Measurements from ENCODE around the gene POU2F1.
"Not testable (repeated sequence)": the region's sequence is repeated elsewhere in the genome, so short reads cannot be mapped to it uniquely, and the experiment has no call there.

The POU2F1 gene

DNA sequence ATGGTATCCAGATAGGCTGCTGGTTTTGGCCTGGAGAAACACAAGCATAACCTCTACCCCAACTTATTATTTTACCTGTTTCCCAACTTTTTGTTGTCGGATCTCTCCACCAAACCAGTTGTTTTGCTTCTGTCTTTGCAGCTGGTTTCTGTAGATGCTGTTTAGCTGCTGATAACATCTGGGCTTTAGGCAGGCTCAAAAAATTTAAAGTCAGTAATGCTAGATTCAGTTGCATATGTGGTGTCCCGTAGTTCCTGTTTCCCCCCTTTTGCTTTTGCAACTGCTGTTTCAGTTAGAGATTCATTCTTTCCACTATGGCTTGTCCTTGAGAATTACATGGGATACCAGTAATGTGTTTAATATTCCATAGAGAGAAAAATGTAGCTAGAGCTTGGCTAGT lies 98.5 kb downstream of the POU2F1 start:
- DNase-seq = not testable (repeated sequence)

DNA sequence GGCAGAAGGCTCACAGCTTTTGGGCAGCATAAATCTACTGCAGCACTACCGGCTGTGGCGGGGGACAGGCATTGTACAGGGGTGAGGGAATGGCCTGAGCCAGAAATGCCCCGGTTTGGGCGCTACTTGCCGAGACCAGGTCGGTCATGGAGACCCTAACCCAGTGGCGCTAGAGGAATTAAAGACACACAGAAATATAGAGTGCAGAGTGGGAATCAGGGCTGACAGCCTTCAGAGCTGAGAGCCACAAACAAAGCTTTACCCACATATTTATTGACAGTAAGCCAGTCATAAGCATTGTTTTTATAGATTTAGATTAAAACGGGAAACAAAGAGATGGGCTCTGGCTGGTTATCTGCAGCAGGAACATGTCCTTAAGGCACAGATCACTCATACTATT lies 101.8 kb downstream of the POU2F1 start:
- DNase-seq = no peak

DNA sequence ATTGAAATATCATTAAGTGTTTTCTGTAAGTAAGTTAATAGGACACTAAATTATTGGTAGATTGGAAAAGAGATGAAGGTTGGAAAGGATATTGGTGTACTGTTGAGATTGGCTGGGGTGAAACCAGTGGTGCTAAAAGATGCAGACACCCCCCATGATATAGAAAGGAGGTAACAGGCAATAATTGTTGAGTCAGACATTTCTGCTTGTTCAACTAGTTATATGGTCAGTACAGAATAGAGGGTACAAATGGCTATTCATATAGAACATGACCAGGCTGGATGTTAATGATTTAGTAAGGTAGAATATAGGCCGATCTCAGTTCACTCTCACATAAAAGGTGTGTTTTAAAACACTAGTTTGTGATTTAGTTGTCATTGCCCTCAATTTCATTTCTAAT lies 104.5 kb downstream of the POU2F1 start:
- DNase-seq = no peak

DNA sequence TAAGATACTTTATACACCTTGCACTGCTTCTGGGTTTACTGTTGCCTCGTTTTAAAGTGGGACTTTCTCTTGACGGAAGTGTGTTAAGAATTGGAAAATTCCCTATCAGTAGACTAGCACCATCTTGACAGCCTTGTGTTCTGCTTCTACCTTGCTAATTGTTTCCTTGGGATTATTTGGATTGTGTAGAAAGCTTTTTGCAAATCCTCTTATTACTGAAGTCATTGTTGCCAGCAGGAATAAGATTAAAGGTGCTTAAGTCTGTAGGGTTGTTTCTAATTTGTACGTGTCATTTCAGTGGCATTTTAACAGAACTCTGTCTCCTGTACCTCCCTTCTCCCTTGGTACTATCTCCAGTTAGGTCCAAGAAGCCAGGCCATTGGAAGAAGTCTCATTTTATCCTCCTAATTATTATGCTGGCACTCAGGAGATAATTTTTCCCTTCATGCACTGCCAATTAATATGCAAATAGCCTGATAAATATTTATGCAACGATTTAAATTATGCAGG lies 107.7 kb downstream of the POU2F1 start:
- DNase-seq = peak; percentile 20

DNA sequence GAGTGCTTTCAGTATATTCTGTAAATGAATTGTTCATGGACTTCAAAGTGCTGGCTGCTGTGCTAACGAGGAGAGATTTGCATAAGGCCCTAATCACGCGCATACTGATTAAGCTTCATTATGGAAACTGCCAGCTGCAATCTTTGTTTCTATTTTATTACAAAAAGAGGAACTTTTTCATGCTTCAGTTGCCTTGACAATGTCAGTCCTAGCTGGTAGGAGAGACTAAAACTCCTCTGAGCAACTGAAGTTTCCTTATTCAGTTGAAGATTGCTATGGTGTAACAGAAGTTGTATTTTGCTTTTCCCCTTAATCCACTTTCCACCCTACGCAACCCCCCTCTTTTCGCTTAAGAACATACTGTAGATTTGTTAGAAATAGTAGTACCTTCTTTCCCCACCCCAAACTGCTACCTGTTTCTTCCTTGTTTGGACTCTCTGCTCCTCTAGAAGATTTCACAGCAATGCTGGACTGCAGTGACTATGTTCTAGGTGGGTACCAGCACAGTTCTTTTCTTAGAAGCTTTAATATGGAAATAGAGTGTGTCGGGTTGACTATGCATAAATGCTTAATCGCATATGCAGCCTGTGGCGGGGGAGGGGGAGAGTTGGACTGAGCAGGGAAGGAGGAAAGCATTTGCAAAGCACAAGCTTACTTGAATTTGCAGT lies 108.3 kb downstream of the POU2F1 start:
- DNase-seq = peak; percentile 69

DNA sequence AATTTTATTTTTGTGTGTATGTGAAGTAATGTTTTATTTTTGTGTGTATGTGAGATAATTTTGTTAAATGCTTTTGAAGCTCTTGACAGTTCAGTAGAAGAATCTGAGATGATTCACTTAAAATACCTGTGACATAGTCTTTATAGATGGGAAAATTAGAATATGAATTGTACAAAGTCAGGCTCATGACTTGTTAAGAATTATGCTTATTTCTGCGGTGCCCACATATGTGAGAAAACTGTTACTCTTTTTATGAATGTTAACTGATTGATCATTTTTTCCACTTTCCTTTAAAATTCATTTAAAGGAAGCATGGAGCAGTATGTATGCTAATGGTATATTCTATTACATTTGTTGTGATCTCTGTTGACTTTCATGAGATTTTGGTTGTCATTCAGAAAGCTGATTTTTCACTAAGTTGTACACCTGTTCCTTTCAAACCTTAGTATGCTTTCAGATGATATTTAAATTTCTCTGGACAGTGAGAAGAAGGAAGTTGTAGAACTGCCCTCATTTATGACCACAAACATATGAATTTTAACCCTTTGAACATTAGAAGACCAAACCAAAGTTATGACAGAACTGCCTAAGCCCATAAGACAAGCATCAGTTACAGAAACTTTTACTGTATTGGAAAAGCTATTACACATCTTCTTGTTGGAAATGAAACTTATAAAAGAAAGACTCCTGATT lies 110.1 kb downstream of the POU2F1 start:
- no peak for DNase-seq

DNA sequence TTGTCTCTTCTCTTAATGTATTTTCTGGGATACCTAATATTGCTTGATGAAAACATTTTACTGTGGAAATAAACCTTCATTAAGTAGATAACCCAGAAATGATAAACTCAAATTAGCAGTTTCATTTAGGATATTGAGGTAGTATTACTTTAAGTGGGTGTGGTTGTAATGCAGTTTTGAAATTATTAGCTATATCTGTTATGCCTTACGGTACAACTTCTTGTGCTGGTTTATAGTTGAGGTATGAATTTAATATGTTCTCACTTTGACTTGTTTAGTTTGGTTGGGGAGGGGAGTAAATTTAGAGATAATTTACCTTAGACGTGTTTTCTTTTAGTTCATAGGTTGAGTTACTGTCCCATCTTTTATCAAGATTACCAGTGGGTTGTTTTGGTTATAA lies 111.0 kb downstream of the POU2F1 start:
- DNase-seq = no peak

DNA sequence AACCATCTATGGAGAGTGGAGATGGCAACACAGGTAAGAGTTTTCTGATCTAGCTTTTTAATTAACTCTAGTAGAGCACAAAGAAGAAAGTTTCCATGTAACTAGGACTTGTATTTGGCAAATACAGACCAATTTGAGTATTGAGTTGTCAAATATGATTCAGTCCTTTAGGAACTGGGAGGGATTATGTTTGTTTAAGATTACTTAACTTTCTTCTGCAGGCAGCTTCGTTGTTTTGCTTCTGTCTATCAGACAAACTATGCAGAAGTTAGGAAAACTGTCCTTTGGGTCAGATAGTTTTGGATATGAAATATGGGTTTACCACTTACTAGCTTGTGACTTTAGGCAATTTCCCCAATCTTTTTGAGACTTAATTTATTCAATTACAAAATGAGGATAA lies 111.8 kb downstream of the POU2F1 start:
- no peak for DNase-seq

DNA sequence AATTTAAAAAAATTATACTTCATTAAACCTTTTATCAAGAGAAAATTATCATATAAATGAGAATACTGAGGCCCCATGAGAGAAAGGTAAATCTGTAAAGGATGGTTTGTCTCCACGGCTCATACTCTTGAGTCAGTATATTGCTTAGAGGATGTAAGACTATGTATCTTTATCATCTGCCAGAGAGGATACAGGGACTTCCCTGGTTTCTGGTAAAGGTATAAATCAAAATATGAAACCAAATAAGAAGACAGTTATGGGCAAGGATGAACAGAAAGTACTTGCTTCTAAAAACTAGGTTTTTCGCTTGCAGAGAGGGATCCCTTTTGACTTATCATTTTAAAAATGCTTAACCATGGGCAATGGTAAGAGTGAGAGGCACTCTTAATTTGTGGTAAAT lies 112.4 kb downstream of the POU2F1 start:
- no peak for DNase-seq

DNA sequence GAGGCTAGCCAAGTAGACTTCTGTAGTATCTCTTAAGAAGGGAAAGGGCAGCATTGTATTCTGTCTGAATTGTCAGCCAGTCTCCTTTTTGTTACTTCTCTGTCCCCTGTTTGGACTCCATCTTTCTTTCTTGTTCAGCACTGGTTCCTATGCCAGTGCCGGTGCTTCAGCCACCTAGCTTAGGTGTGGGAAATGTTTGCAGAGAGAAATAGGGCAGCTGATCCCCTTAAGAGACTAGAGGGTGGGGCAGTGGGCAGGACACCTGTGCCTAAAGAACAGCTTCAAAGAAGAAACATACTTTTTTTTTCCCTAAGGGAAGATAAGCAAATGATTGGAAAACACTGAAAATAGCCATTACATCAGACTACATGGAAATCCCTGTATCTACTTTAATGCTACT lies 113.0 kb downstream of the POU2F1 start:
- no peak for DNase-seq

DNA sequence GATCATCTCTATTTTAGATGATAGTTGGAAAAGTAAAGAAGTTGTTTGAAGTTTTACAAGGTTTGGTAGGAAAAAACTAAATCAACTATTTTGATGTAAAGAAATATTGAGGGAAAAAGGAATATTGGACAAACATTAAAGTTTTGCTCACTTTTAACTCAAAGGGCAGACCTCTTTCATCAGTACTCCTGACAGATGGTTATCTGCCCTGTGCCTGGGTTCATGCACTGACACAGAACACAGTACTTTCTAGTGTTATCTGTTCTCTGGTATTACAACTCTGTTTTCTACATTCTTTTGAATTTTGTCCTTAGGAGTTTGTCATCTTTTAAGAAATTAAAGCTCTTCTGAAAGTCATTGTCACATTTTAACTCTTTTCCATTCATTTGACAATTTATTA lies 118.7 kb downstream of the POU2F1 start:
- DNase-seq = no peak

DNA sequence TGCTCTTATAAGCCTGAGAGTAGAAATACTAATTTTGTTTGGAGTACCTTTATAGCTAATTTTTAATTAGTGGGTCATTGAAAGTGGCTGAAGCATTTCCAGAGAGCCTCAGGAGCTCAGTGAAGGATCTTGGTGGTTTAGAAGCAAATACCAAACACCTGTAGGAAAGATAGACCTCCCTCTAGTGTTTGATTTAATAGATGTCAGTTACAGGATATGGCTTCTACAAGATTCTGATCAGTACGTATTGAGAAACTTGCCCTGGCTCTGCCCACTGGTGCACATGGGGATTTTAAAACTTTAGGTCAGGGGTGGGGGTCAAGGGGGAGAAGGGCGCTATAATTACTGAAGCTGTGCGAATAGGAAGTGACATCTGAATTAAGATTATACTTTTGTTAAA lies 122.2 kb downstream of the POU2F1 start:
- DNase-seq = no peak

DNA sequence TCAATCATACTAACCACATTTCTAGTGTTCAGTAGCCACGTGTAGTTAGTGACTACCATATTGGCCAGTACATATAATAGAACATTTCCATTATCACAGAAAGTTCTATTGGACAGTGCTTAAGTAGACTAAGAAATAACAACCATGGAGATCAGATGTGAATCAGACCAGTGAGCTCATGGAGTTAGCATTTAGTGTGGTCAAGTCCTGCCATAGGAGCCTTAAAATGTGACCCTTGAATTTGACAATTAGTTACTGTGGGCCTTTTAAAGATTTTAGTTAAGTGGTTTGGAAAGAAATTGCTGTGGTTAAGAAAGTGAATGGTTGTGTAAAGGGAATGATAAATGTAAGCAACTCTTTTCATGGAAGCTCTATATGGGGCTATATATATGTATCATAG lies 123.4 kb downstream of the POU2F1 start:
- DNase-seq = no peak

DNA sequence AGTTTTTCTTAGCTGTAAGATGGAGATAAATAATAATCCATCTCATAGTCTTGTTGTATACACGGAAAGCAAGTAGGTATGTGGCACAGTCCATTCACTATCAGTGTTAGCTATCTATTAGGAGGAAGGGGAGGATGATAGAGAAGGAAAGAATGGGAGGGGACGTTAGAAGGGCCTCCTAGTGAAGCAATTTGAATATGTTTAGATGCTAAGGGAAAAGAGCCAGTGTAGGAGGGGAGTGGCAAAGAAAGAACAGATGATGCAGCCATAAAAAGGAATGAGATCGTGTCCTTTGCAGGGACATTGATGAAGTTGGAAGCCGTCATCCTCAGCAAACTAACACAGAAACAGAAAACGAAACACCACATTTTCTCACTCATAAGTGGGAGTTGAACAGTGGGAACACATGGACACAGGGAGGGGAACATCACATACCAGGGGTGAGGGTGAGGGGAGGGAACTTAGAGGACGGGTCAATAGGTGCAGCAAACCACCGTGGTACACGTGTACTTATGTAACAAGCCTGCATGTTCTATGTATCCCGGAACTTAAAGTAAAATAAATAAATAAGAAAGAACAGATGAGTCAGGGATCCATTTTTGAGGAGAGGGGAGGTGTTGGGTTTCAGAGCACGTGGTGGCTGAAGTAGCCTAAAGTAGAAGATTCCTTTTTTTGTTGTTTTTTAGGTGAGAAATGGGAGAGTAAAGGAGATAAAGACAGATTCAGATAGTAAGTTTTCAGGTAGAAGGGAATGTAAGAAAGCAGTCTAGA lies 124.1 kb downstream of the POU2F1 start:
- no peak for DNase-seq

DNA sequence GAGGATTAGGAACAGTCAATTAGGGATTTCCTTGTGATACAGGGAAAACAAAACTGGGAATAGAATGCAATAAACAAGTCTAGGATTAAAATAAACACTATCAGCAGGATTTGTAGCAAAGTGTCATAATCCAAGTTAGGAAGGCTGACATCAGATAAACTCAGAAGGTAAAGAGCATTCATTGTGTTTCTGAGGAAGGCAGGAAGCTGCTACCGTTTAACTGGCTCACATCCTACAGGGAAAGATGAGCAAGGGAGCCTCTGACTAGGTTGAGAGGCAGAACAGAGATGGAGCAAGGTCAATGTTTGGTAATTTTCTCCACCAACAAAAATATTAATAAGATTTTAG lies 124.7 kb downstream of the POU2F1 start:
- no peak for DNase-seq

DNA sequence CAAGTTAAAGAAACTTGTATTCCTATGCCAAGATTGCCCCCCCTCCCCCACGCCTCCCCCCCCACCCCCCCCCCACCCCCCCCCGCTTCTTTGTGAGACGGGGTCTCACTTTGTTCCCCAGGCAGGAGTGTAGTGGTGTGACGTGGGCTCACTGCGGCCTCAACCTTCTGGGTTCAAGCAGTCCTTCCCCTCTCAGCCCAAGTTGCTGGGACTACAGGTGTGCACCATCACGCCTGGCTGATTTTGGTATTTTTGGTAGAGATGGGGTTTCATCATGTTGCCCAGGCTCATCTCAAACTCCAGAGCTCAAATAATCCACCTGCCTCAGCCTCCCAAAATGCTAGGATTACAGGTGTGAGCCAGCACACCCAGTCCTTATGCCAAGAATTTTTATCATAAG lies 136.6 kb downstream of the POU2F1 start:
- no peak for DNase-seq

DNA sequence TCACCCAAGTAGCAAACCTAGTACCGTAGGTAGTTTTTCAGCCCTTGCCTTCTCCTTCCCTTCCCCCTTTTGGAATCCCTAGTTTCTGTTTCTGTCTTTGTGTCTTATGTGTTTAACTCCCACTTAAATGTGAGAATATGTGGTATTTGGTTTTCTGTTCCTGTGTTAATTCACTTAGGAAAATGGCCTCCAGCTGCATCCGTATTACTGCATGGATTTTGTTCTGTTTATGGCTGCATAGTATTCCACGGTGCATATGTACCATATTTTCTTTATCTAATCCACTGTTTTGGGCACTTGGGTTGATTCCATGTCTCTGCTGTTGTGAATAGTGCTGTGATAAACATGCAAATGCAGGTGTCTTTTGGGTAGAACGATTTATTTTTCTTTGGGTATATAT lies 138.6 kb downstream of the POU2F1 start:
- DNase-seq = no peak

DNA sequence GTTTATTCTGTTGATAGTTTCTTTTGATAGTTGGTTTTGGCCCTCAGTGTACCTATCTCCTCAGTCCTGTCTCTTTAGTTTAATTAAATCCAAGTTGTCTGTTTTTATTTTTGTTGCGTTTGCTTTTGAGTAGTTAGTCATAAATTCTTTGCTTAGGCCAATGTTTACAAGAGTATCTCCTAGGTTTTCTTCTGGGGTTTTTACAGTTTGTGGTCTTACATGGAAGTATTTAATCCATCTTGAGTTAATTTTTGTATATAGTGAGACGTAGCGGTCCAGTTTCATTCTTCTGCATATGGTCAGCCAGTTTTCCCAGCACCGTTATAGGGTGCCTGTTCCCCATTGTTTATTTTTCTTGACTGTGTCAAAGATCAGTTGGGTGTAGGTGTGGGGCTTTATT lies 139.4 kb downstream of the POU2F1 start:
- DNase-seq = no peak

DNA sequence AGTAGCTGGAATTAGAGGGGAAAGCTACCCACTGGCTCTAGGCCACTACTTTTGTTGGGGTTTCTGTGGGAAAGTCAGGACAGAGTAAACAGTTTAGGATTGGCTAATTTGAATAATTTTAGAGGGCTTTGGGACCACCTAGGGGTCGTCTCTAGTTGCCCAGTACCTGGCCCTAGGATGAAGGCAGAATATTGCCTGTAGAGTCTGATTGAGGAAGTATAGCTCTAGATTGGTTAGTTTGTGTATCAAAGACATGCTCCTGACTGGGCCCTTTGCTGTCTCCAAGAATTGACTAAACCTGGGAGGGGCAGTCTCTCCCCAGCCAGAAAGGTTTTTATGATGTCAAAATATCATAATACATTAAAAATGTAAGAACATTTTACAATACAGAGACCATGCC lies 142.0 kb downstream of the POU2F1 start:
- no peak for DNase-seq

DNA sequence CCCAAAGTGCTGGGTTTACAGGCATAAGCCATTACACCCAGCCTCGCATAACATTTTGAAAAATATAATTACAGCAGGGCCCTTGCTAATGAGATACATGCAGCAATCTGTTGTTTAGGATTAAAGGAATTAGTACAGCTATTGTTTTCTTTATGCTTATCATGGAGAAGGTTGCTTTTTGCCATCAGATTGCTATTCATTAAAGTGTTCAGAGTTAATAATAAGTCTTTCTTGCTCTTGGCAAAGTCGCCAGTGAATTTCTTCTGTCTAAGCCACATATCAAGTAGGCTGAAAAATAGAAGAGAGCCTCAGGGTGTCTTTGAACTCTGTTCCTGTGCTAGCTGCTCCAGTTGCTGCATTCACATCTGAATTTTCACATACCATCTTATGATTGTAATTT lies 144.1 kb downstream of the POU2F1 start:
- no peak for DNase-seq

DNA sequence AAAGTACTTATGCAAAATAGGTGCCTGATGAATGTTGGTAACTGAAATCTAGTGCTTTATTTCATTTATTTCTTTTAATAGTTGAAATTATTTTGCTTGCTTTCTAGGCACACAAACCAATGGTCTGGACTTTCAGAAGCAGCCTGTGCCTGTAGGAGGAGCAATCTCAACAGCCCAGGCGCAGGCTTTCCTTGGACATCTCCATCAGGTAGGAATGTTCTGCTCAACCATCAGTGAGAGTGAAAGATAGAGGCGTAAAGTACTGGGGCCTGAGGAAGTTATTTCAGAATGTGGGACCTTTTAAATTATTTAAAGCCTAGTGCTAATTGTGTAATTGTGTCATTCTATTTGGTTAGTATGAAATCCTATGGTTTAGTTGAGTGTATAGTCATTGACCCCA lies 144.7 kb downstream of the POU2F1 start:
- DNase-seq = no peak

DNA sequence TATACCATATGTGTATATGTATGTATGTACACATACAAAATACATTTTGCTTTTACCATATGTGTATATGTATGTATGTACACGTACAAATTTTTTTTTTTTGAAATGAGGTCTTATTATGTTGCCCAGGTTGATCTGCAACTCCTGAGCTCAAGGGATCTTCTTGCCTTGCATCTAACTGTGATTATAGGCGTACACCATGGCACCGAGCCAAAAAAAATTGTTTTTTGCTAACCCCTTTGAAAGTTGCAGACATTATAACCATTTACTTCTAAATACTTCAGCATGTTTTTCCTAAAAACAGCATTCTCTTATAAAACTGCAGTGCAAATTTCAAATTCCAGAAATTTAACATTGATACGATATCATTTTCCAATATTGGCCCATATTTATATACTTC lies 147.0 kb downstream of the POU2F1 start:
- DNase-seq = no peak

DNA sequence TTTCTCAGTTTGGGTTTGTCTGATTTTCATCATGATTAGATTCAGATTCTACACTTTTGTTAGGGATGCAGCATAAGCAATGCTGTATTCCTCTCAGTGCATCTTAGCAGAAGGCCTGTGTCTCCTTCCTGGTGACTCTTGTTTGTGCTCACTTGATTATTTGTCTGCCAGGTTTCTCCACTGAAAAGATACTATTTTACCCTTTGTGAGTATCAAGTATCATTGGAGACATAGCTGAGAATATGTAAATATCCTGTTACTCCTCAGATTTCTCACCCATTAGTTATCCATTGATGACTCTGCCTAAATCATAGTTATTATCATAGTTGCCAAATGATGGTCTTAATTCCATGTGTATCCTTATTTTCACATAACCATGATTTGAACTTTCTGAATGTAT lies 148.5 kb downstream of the POU2F1 start:
- no peak for DNase-seq

DNA sequence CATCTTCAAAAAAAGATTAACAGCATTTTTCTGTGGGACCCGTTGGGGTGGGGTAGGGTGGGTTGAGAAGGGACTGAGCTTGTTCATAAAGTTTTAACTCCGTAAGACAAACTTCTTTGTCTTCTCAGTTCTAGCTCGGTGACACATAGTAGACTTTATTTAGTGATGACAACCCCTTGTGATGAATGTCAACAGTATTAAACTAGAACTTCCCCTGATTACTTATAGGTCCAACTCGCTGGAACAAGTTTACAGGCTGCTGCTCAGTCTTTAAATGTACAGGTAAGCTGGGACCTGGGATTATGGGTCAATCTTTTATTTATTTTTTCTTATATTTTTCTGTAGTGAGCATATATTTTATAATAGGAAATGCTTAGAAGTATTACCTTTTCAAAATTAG lies 149.2 kb downstream of the POU2F1 start:
- DNase-seq = no peak

All from eye (tissue), 1 donor.